GM19455 (cell line): ENCODE measurements around the gene NOLC1.

ENCODE experiments used
- ATAC-seq: cut with Tn5 transposase; IDR thresholded peaks from one replicate; pipeline ENCODE4 v1.9.1; 2021; ENCODE audit not compliant: unreplicated experiment

NOLC1 gene

DNA sequence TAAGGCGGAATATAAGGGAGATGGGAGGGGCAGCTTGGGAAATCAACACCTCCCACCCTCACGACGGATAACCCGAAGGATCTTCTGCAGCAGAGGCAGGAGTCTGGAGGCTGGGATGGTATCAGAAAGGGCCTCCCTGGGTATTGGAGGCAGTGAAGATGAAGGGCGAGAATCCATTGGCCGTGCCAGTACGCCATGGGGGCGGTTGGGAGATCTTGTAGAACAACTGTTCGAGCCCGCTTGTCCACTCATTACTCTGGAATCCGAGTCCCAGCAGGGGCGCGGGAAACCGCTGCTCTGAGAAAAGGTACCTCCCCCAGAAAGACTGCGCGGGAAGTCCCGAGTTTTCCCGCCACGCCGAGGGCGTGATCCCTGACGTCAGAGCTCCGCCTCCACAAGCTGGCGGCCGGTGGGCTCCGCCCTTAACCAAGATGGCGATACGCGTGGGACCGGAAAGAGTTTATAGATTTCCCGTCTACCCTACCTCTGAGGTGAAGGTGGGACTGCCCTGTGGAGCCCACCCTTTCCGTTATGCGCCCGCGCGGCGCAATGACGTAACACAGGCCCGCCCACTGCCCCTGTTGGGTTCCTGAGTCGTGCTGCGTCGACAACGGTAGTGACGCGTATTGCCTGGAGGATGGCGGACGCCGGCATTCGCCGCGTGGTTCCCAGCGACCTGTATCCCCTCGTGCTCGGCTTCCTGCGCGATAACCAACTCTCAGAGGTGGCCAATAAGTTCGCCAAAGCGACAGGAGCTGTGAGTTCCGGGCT lies at the start of gene NOLC1:
Gene NOLC1, plus strand, starts transcription at position 616 of the 771 bp plus-strand sequence. Its CDS starts 22 bp downstream, at position 638.
- peak; percentile 82 for ATAC-seq

DNA sequence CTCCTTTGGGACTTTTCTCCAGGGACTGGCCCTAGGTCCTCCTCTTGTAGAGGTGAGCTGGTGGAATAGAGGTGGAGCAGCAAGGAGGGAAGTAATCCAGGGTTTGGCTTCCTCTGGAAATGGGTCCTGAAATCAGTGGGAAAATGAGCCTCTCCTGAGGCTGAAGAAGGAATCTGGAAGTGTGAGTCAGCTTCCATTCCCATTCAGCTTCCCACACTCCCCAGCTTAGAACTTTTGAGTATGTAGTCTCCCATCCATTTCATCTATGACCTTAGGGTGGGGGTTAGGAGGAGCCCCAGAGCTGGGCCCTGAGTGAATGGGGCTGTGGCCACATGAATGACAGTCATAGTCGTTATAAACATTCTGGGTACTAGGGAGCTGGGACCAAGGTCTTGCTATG lies 49.8 kb upstream of the NOLC1 start:
- ATAC-seq = no peak

DNA sequence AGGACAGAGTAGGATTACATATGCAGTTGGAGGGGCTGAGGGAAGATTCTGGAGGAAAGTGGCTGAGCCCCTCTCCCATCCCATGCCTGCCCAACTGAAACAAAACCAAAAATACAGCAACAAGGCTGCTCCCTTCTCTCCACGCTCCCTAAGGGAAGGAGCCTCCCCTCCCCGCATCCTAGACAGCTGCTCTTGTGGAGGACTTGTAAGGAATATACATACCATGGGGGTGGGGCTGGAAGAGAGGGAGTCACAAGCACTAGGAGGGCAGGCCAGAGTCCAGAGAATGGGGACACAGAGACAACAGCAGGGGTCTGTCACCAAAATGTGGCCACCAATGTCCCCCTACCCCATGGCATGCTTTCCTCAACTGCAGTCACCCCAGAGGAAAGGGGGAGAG lies 45.2 kb upstream of the NOLC1 start:
- ATAC-seq = no peak

DNA sequence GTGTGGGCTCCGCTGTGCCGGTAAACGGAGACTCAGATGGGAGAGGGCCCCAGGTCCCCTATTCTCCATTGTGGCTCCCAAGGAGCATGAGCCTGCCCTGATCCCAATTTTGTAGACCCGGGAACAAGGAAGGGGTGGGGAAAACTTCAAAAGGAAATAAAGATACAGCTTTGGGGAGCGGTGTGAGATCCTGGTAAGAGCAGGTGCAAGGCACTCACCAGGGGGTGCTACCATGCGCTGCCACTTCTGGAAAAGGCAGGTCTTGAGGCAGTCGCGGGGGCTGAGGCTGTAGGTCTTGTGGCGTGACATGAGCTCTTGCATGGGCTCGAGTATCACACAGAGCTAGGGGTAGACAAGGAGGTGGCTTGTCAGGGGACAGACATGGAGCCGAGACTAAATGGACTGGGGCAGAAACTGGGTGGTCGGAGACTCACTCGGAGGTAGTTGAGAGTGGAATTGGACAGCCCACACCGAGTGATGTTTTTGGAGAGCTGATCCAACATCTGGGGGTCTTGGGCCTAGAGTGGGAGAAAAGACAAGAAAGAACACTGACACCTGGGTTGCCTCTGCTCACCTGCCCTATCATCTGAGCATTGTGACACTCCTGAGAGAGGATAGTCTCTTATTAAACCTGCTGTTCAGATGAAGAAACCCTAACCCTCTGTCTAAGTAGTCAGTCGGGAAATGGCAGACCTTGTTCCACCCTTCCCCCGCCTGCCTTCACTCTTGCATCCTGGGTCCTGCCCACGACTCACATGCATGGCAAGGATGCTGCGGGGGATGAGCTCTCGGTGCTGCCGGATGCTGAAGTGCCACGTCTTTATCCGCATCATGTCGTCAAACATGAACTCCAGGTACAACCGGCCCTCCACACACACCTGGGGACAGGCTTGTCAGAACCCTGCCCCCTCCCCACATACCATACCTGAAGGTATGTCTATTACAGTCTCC lies 42.7 kb upstream of the NOLC1 start:
- ATAC-seq = no peak

DNA sequence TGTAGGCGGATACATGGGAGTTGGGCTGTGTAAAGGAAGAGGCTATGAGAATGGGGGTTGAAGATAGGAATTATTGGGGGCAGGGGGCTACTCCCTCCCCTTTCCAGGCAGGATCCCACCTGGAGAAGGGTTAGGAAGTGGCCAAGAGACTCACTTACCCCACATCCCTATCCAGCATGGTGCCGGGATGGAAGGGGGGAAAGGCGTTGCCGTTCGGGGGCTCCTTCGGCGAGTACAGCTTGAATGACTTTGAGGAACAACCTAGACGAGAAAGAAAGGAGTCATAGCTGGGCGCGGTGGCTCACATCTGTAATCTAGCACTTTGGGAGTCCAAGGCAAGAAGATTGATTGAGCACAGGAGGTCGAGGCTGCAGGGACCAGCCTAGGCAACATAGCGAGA lies 40.9 kb upstream of the NOLC1 start:
- ATAC-seq = no peak

DNA sequence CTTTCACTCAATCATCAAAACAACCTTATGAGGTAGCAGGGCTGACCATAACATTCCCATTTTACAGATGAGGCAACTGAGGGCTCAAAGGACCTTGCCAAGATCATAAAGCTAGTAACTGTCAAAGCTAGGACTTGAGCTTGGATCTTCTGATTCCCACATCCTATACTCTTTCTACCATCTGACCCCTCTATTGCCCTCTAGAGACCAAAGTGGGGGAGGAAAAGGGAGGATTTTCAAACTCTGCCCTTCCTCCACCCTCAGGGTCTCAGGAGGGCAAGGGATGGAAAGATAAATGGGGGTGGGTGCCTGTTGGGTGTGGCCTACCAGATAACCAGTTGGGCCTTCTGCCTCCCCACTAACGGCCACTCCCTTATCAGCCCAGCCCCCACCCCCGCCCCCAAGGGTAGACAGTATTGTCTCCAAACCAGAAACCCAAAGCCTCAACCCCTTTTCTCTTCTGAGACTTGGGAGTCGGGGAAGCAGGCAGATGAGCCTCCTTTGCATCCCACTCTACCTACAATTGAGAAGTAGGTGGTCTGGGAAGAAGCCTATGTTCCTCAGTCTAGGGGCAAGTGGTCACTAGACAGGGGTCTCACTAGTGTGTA lies 39.9 kb upstream of the NOLC1 start:
- no peak for ATAC-seq

DNA sequence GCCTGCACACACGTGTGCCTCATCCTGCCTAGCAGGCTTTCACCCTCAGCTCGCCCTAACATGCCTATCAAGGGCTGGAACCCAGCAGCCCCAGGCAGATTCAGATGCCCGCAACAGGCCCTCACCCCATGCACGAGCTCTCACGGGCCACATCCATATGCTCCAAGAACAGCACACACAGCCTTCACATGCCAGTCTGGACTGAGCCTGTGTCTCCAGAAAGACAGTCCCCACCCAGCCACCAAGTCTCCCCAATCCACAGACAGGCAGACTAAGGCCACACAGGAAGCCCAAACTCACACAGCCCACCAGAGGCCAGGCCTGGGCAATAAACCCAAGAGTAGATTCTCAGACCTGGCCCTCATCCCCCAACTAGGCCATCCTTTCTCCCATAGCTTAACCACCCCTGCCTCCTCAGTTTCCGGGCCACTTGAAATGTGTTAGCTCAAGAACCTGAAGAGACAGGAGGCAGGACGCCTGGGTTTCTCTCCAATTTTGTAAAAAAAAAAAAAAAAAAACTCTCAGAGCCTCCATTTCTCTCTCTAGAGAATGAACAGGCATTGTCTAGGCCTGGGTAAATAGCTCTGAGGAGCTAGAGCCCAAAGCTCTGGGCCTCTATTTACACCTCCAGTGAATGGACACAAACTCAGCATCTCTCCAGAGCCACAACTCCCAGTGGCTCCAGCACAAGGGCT lies 38.8 kb upstream of the NOLC1 start:
- ATAC-seq = no peak

DNA sequence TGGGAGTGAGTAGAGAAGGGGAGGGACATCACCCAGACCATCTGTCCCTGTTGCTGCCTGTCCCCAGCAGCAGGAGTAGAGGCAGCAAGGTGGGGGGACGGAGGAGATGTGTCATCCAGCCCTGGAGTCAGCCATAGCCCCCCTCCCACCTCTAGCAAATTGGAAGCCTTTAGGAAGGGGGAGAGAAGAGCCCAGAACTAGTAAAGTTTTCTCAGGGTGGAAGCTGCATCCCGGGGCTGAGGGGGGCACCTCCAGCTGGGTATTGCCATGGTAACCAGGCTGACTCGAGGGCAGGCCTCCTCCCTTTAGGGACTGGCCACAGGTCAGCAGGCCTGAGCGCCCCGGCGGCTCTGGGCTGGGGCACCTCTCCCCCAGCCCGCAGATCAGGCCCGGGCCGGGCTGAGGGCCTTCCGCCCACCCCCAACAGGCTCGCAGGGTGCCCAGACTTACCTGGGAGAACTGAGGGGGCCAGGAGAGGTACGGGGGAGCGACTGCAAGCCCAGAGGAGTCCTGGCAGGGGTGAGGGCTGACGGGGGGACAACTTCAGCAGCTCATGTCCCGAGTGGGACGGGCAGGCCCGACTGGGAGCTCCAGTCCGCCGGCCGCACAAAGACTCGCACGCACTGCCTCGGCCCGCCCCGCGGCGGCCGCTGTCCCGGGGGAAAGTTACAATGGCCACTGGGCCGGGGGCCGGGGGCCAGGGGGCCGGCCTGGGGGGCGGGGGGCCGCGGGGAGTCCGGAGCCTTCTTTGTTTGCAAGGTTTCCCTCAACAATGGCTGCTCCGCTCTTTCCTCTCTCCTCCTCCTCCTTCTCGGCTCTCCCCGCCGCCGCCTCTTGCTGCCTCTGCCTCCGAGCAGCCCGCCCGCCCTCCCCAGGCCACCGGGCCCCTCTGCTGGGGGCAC lies 38.0 kb upstream of the NOLC1 start:
- ATAC-seq = peak; percentile 20

DNA sequence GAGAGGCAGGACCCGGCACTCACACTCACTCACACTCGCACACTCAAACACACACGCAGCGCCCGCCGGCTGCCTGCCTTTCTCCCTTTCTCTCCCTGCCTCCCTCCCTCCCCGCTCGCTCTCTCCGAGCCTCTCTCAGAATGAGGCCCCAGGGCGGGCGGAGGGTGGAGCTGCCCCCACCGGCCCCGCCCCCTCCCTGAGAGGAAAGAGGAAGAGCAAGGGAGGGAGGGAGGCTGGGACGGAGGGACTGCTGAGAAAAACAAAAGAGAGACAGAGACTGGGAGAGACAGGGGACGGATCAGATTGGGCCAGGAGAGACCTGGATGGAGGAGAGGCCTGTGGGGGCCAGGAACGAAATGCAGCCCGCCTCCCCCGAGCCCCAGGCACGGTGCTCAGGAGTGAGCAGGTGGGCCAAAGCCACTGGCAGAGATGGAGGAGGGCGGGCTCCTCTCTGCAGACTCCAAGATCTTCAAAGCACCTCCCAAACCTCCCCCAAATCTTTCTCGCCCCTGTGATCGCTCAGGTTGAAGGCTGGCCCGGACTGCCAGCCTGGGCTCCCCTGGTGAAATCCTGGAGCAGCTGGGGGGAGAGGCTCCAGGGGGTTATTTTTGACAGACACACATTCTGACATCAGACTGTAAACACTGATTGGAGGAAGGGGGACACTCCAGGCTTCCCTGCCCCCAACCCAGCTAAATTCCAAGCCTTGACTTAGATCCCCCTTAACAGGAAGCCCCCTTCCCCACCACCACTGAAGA lies 37.1 kb upstream of the NOLC1 start:
- peak; percentile 67 for ATAC-seq

DNA sequence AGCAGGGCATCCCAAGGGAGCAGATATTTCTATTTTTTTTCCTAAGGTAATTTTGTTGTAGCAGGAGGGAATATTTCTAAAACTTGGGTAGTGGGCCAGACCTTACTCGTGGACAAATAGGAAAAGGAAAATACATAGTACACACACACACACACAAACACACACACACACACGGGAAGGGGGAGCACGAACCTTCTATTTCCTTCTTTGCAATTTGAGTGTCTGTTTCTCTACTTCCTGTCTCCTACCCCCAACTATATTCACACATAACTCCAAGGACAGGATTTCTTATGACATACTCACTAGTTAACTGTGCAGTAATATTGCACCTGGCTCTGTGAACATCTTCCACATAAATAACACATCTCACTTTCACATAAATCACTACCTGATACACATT lies 36.4 kb upstream of the NOLC1 start:
- ATAC-seq = no peak

DNA sequence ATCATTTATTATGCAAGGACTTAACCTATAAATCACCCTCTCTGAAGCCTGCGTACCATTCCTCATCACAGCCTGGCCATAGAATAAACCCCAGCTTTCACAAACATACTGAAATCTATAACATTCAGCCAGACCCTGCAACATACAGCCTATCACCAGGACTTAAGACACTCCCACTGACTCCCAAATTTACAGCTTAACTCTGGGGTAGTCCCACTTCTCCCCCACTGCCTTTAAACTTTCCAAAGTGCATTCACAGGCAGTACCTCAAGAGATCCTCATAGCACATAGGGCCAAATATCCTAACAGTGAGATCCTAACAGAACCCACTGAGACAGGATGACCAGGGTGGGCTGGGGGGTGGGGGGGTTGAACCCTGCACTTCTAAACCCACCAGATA lies 35.5 kb upstream of the NOLC1 start:
- ATAC-seq = no peak

DNA sequence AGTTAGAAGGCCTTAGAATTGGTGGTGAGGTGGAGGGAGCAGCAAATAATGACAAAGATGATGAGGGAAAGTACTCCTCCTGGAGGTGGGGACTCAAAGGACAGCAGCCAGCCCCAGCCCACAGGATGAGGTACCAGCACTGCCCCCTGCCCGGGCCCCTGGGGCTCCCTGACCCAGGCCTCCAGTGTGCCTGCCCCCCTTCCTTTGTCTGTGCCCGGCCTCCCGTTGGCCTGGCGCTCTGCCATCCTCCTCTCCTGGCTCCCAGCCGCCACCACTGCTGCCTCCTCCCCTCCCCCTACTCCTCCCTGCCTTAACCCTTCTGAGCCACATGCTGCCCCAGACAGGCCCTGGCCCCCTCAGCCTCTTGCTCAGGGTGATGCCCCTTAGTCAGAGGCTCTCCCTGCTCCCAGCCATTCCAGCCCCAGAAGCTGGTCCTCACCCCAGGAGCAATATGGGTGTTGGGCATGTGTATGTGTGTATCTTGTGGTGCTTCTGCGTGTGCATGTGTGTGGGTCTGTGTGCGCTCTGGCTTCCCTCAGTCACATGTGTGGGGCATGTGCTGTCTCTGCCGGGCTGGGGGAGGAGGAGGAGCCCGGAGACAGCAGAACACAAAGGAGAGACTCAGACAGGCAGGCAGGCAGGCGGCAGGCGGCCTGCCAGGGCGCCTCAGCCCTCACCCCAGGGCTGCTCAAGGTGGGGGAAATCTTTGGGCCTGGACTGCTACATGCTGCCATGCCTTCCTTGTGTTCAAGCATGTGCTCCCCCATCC lies 34.6 kb upstream of the NOLC1 start:
- ATAC-seq = no peak

DNA sequence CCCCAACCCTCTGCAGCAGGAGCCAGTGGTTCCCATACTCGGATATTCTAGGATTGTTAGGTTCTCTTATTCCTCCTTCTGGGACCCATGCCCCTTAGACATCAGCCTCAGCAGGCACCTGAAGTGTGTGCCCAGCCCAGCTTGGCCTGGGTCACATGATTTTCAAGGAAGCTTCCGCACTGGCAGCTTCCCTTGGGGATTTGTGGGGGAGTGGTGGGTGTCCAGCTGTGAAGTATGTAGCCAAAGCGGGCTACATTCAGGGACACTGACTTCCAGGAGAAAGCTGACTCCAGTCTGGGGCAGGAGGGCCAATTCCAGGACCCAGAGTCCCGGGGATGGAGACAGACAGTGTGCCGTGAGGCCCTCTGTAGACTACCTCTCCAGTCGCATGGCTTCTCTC lies 33.3 kb upstream of the NOLC1 start:
- ATAC-seq = no peak

DNA sequence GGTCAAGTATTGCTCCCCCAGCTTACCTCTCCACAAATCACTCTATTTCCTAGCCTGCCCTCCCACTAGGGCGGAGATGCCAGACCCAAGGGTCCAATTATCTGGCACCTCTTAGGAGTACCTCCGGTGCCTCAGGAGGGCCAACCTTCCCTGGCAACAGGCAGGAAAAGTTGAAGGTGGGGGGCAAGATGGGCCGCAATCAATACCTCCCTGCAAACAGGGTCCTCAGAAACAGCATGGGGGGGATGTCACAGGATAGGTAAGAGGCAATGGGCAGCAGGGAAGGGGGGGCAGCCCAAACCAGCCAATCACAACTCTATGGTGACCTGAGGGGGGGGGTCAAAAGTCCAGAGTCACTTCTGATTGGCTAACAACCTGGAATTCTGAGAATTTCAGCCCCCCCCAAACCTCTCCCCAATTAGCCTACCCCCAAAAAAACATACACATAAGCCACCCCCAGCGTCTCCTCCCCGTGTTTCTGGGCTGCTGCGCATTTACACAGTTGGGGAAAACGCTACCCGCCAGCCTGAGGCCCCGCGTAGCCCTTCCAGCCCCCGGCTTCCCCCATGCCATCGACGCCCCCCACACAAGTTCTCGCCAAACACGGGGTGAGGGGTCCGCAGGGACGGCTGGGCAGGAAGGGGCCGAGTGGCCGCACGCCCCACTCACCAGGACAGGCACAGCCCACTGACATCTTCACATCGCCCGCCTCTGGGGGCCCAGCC lies 32.6 kb upstream of the NOLC1 start:
- ATAC-seq = peak; percentile 1

DNA sequence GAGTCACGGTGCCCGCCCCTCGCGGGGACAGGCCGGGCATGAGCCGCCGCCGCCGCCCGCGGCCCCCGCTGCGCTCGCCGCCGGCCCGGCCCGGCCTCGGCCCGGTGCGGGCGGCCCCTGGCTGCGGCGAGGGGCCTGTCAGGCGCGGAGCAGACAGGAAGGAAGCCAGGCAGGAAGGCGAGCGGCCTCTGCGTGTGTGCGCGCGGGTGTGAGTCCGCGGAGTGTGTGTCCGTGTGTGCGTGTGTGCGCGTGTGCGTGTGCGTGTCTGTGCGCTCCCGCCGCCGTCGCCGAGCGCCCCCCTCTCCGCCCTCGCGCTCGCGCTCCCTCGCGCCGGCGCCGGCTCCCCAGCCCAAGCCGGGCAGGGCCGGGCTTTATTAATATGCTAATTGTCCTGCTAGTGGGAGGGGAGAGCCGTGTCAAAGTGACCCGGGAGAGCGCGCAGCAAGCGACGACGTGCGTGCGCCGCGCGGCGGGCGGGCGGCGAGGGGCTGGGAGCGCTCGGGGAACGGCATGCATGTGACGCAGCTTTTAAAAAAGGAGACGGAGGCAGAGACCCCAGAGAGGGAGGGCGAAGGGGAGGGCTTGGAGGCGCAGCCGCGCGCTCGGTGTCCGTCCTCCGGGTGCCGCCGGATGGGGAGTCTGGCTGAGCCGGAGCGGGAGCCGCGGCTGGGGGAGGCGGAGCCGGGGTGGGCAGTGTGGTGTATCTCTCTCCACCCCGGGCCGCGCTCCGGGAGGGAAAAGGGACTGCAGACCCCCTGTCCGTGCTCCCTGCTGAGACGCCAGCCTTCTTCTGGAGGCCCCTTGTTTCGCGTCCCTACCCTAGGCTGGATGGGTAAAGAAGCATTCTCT lies 31.8 kb upstream of the NOLC1 start, which contains the start of gene LDB1:
Gene LDB1, minus strand, starts transcription at position 227 of the 849 bp plus-strand sequence. CDS start 258 bp downstream, outside the sequence.
- ATAC-seq = peak; percentile 73

DNA sequence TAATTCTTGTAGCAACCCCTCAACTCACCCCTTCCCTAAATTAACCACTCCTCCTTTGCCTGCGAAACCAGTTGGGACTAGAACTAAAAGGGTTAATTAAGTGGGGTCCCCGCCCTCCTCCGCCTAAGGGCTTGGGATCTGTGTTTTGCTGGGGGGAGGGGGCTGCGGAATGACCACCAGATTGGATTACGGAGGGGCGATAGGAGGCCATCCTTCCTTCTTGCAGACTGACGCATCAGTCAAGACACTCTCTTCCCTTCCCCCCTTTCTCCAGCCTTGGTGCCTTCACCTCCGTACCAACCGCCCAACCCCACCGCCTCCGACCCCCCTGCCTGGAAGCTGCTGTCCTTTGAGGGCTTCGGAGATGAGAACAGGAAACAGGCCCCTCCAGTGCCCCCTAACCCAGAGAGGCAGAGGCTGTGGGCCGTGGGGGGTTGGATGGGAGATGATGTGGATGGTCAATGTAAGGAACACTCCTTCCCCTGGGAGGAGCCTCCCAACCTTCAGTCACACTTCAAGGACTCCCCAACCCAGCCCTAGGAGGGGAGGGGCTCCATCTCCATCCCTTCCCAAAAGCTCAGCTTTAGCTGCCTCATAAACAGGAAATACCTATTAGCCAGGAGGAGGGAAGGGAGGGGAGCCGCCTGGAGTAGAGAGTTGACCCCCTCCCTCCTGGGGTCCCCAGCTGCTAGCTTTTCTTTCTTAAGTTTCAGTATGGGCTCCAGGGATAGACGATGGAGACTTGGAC lies 31.0 kb upstream of the NOLC1 start:
- no peak for ATAC-seq
